ENCODE data around the gene ZNF124. TPM values are rescaled to one million over a fixed set of nuclear protein-coding genes. Genes with fewer than 3 reads are reported as not detected.

ZNF124 gene
- total RNA-seq (2014; rRNA removed; shearing (Covaris generic)) = 27.8 and 28.8 TPM in 2 replicates

GRCh38 chr1:247171875-247172563, at the start of gene ZNF124:
Gene ZNF124, minus strand, starts transcription at chr1:247172020. Its CDS starts 143 bp downstream, at chr1:247171877.

Small RNA genes within 50 kb of the gene (small RNA-seq; reads per million reads assigned to genes)
- gene AL390728.3 (not detected), gene RNA5SP82 (not detected)

Other genes starting within 250 kb of the ZNF124 start
- 56.9 and 63.4 TPM in 2 replicates for gene AHCTF1, start 240.1 kb downstream of the ZNF124 start, total RNA-seq (2014; rRNA removed; shearing (Covaris generic))
- 10.7 and 17.2 TPM in 2 replicates for gene ZNF695, start 164.0 kb downstream of the ZNF124 start, total RNA-seq (2014; rRNA removed; shearing (Covaris generic))
- gene ZNF670, start 93.2 kb downstream of the ZNF124 start, total RNA-seq (2014; rRNA removed; shearing (Covaris generic)) = 2.3 and 3.5 TPM in 2 replicates
- 9.7 and 17.9 TPM in 2 replicates for gene ZNF669, start 67.7 kb downstream of the ZNF124 start, total RNA-seq (2014; rRNA removed; shearing (Covaris generic))
- gene VN1R5, start 84.1 kb upstream of the ZNF124 start, total RNA-seq (2014; rRNA removed; shearing (Covaris generic)) = not detected in 2 replicates
- 57.7 and 60.7 TPM in 2 replicates for gene ZNF496, start 159.8 kb upstream of the ZNF124 start, total RNA-seq (2014; rRNA removed; shearing (Covaris generic))
- 0.53 and 2.0 TPM in 2 replicates for gene NLRP3, start 244.2 kb upstream of the ZNF124 start, total RNA-seq (2014; rRNA removed; shearing (Covaris generic))